Measurements from ENCODE around the gene TMEM131L.

The TMEM131L gene

DNA sequence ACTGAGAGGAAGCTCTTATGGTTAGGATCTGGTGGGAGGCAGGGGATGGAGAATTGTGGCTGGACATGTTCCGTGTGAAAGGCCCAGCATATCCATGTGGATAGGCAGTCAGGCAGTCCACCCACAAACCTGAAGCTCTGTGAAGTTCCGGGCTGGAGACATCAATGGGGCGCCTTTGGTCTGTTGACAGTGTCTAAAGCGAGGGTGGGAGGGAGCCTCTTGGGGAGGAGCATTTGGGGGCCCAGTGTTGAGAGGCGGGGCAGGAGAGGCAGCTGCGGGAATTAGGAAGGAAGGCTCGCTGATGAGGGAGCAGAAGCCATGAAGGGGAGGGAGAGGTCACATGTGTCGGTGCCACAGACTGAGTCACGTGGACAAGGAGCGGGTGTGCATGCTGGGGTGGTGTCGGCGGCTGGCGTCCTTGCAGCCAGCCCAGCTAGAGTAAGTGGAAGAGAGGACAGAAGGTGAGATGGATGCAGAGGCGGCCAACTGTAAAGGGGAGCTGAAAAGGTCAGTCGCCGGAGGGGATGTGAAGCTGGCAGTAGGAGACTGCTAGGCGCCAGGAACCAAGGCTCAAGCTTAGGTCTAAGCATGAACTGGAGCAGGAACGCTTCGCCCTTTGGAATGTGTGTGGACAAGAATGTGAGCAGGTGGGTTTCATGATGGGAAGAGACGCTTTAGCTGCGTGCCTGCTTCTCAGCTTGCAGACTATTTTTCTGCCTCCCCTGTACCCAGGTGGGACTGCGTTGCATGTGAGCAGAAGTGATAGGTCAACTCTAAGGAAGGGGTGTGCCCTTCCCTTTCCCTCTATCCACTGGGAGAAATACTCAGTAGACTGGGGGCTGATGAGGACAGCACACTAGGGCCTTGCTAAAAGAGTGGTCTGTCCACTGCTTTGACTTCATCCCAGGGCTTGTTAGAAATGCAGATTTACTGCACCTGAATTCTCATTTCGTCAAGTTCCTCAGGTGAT is 174.0 kb downstream of the TMEM131L start:
- H3K4me1 ChIP-seq (ENCODE audit: control insufficient read depth, insufficient read depth, low read length, poor library complexity, severe bottlenecking), result no peaks in the 10 kb centered on the region
- peaks cover 3% of the 10 kb centered on the region for H3K9me3 ChIP-seq (ENCODE audit: control insufficient read depth, low read length)
- H3K27ac ChIP-seq (ENCODE audit: low read depth, low read length, severe bottlenecking), result no peak overlapping the region
- H3K4me3 ChIP-seq (ENCODE audit: extremely low read depth, insufficient read depth, low read length, poor library complexity, severe bottlenecking), result no peak overlapping the region
- 84 to 89% methylated on average over 20 to 21 of the region's 23 CpGs for WGBS, 2 experiments (ENCODE audit: insufficient coverage in 2 of 2)
- peaks cover 8% of the 10 kb centered on the region for H3K36me3 ChIP-seq (ENCODE audit: control insufficient read depth, insufficient read depth, low read length)

- no peak overlapping the region for H3K4me3 ChIP-seq (ENCODE audit: extremely low read depth, insufficient read depth, low read length, poor library complexity, severe bottlenecking)
- H3K4me1 ChIP-seq (ENCODE audit: control insufficient read depth, insufficient read depth, low read length, poor library complexity, severe bottlenecking), result no peaks in the 10 kb centered on the region
- 100% methylated on average over 1 to 2 of the region's 7 CpGs for WGBS, 2 experiments (ENCODE audit: insufficient coverage in 2 of 2)
- no peaks in the 10 kb centered on the region for H3K36me3 ChIP-seq (ENCODE audit: control insufficient read depth, insufficient read depth, low read length)
- peaks cover 6% of the 10 kb centered on the region for H3K9me3 ChIP-seq (ENCODE audit: control insufficient read depth, low read length)
- no peak overlapping the region for H3K27ac ChIP-seq (ENCODE audit: low read depth, low read length, severe bottlenecking)
These were observed 175.4 kb downstream of the TMEM131L start for GRCh38 chr4:153641532-153641931.

- no peak overlapping the region for H3K4me3 ChIP-seq (ENCODE audit: extremely low read depth, insufficient read depth, low read length, poor library complexity, severe bottlenecking)
- H3K4me1 ChIP-seq (ENCODE audit: control insufficient read depth, insufficient read depth, low read length, poor library complexity, severe bottlenecking), result no peaks in the 10 kb centered on the region
- H3K27ac ChIP-seq (ENCODE audit: low read depth, low read length, severe bottlenecking), result no peak overlapping the region
- no peaks in the 10 kb centered on the region for H3K36me3 ChIP-seq (ENCODE audit: control insufficient read depth, insufficient read depth, low read length)
- 87 to 98% methylated on average over 5 to 6 of the region's 9 CpGs for WGBS, 2 experiments (ENCODE audit: insufficient coverage in 2 of 2)
- peaks cover 6% of the 10 kb centered on the region for H3K9me3 ChIP-seq (ENCODE audit: control insufficient read depth, low read length)
These were observed 177.5 kb downstream of the TMEM131L start for GRCh38 chr4:153643406-153644383.

GRCh38 chr4:153645183-153645582 is 179.0 kb downstream of the TMEM131L start:
- Histone ChIP-seq H3K36me3 (ENCODE audit: control insufficient read depth, insufficient read depth, low read length) (no peaks in the 10 kb centered on the region), H3K4me1 (ENCODE audit: control insufficient read depth, insufficient read depth, low read length, poor library complexity, severe bottlenecking) (no peaks in the 10 kb centered on the region), H3K4me3 (ENCODE audit: extremely low read depth, insufficient read depth, low read length, poor library complexity, severe bottlenecking) (no peak overlapping the region), H3K27ac (ENCODE audit: low read depth, low read length, severe bottlenecking) (no peak overlapping the region), H3K9me3 (ENCODE audit: control insufficient read depth, low read length) (peaks cover 6% of the 10 kb centered on the region)
- WGBS, 2 experiments (ENCODE audit: insufficient coverage in 2 of 2), result 100% methylated on average over 1 of the region's 1 CpG; no CpG with 5 or more reads in 1 of the 2 experiments

GRCh38 chr4:153646261-153646660 is 180.1 kb downstream of the TMEM131L start:
- Histone ChIP-seq H3K4me1 (ENCODE audit: control insufficient read depth, insufficient read depth, low read length, poor library complexity, severe bottlenecking) (no peaks in the 10 kb centered on the region), H3K36me3 (ENCODE audit: control insufficient read depth, insufficient read depth, low read length) (no peaks in the 10 kb centered on the region), H3K4me3 (ENCODE audit: extremely low read depth, insufficient read depth, low read length, poor library complexity, severe bottlenecking) (no peak overlapping the region), H3K27ac (ENCODE audit: low read depth, low read length, severe bottlenecking) (no peak overlapping the region), H3K9me3 (ENCODE audit: control insufficient read depth, low read length) (peaks cover 6% of the 10 kb centered on the region)
- no CpG with 5 or more reads among the region's 1 CpG for WGBS, 2 experiments (ENCODE audit: insufficient coverage in 2 of 2)

GRCh38 chr4:153646978-153647377 is 180.8 kb downstream of the TMEM131L start:
- Histone ChIP-seq H3K9me3 (ENCODE audit: control insufficient read depth, low read length) (peaks cover 6% of the 10 kb centered on the region), H3K4me1 (ENCODE audit: control insufficient read depth, insufficient read depth, low read length, poor library complexity, severe bottlenecking) (no peaks in the 10 kb centered on the region), H3K36me3 (ENCODE audit: control insufficient read depth, insufficient read depth, low read length) (no peaks in the 10 kb centered on the region), H3K4me3 (ENCODE audit: extremely low read depth, insufficient read depth, low read length, poor library complexity, severe bottlenecking) (no peak overlapping the region), H3K27ac (ENCODE audit: low read depth, low read length, severe bottlenecking) (no peak overlapping the region)
- WGBS, 2 experiments (ENCODE audit: insufficient coverage in 2 of 2), result 100% methylated on average over 1 of the region's 1 CpG

GRCh38 chr4:153647975-153648374 is 181.8 kb downstream of the TMEM131L start:
- WGBS, 2 experiments (ENCODE audit: insufficient coverage in 2 of 2), result 80 to 81% methylated on average over 4 of the region's 4 CpGs
- Histone ChIP-seq H3K4me1 (ENCODE audit: control insufficient read depth, insufficient read depth, low read length, poor library complexity, severe bottlenecking) (no peaks in the 10 kb centered on the region), H3K36me3 (ENCODE audit: control insufficient read depth, insufficient read depth, low read length) (no peaks in the 10 kb centered on the region), H3K9me3 (ENCODE audit: control insufficient read depth, low read length) (peaks cover 6% of the 10 kb centered on the region), H3K4me3 (ENCODE audit: extremely low read depth, insufficient read depth, low read length, poor library complexity, severe bottlenecking) (no peak overlapping the region), H3K27ac (ENCODE audit: low read depth, low read length, severe bottlenecking) (no peak overlapping the region)

DNA sequence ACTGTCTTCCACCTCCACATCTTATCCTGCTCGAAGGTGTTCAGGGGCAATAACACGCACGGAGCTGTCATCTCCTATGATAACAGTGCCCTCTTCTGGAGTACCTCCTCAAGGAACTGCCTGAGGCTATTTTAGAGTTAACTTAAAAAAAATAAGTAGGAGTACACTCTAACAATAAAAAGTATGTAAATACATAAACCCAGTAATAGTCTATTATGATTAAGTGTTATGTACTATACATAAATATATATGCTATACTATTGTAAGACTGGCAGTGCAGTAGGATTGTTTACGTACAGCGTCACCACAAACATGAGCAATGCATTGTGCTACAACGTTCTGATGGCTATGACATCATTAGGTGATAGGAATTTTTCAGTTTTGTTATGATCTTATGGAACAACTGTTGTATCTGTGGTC is 183.4 kb downstream of the TMEM131L start:
- H3K27ac ChIP-seq (ENCODE audit: low read depth, low read length, severe bottlenecking), result no peak overlapping the region
- no peaks in the 10 kb centered on the region for H3K4me1 ChIP-seq (ENCODE audit: control insufficient read depth, insufficient read depth, low read length, poor library complexity, severe bottlenecking)
- 93 to 96% methylated on average over 2 to 3 of the region's 6 CpGs for WGBS, 2 experiments (ENCODE audit: insufficient coverage in 2 of 2)
- no peak overlapping the region for H3K4me3 ChIP-seq (ENCODE audit: extremely low read depth, insufficient read depth, low read length, poor library complexity, severe bottlenecking)
- no peaks in the 10 kb centered on the region for H3K36me3 ChIP-seq (ENCODE audit: control insufficient read depth, insufficient read depth, low read length)
- peaks cover 6% of the 10 kb centered on the region for H3K9me3 ChIP-seq (ENCODE audit: control insufficient read depth, low read length)

DNA sequence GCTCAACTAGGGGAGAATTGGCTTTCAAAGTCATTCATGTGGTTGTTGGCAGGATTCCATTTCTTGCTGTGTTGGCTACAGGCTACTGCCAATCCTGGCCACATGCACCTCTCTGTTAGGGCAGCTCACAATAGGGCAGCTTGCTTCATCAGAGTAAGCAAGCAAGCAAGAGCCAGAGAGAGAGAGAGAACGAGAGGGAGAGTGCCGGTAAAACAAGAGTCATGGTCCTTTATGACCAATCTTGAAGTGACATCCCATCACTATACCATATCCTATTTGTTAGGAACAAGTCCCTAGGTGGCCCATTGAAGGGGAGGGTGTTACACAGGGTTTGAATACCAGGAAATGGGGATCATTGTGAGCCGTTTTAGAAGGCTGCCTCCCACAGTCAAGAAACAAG is 185.0 kb downstream of the TMEM131L start:
- Histone ChIP-seq H3K4me3 (ENCODE audit: extremely low read depth, insufficient read depth, low read length, poor library complexity, severe bottlenecking) (no peak overlapping the region), H3K4me1 (ENCODE audit: control insufficient read depth, insufficient read depth, low read length, poor library complexity, severe bottlenecking) (no peaks in the 10 kb centered on the region), H3K9me3 (ENCODE audit: control insufficient read depth, low read length) (peaks cover 9% of the 10 kb centered on the region), H3K36me3 (ENCODE audit: control insufficient read depth, insufficient read depth, low read length) (no peaks in the 10 kb centered on the region), H3K27ac (ENCODE audit: low read depth, low read length, severe bottlenecking) (no peak overlapping the region)
- WGBS, 2 experiments (ENCODE audit: insufficient coverage in 2 of 2), result no CpG with 5 or more reads among the region's 3 CpGs

DNA sequence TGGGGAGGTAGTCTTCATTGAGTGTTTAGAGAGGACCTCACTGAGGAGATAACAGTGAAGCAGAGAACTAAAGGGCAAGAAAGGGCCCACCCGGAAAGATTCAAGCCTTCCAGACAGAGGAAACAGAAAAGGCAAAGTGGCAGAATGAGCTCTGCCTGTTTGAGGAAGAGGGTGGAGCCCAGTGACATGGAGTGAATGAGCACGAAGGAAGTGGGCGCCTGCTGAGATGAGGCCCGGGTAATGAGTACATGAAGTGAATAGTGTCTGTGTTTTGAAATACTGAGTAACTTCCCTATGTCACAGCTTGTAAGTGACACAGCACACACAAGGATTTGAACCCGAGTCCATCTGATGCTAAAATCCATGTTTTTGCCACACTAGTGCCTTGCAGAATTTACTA is 185.4 kb downstream of the TMEM131L start:
- Histone ChIP-seq H3K4me1 (ENCODE audit: control insufficient read depth, insufficient read depth, low read length, poor library complexity, severe bottlenecking) (no peaks in the 10 kb centered on the region), H3K9me3 (ENCODE audit: control insufficient read depth, low read length) (peaks cover 9% of the 10 kb centered on the region), H3K4me3 (ENCODE audit: extremely low read depth, insufficient read depth, low read length, poor library complexity, severe bottlenecking) (no peak overlapping the region), H3K36me3 (ENCODE audit: control insufficient read depth, insufficient read depth, low read length) (no peaks in the 10 kb centered on the region), H3K27ac (ENCODE audit: low read depth, low read length, severe bottlenecking) (no peak overlapping the region)
- 53 to 78% methylated on average over 3 to 4 of the region's 5 CpGs for WGBS, 2 experiments (ENCODE audit: insufficient coverage in 2 of 2)

All from mesodermal cell (in vitro differentiated cells).